Raji (cell line): Measurements from ENCODE around the gene PCBP3.

Experiments
- POLR2A ChIP-seq: IDR thresholded peaks from 2 replicates; pipeline ENCODE4 v1.6.1; 2011; ENCODE audit warnings: low read depth, low read length, control low read depth; ENCODE audit not compliant: insufficient read depth

PCBP3 gene

DNA sequence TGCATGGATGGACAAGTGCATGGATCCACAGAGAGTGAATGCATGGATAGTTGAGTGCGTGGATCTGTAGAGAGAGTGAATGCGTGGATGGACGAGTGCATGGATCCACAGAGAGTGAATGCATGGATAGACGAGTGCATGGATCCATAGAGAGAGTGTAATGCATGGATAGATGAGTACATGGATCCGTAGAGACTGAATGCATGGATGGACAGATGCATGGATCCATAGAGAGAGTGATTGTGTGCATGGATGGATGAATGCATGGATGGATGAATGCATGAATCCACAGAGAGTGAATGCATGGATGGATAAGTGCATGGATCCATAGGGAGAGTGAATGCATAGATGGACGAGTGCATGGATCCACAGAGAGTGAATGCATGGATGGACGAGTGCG is 153.8 kb downstream of the PCBP3 start:
- no peak for TF ChIP-seq POLR2A

DNA sequence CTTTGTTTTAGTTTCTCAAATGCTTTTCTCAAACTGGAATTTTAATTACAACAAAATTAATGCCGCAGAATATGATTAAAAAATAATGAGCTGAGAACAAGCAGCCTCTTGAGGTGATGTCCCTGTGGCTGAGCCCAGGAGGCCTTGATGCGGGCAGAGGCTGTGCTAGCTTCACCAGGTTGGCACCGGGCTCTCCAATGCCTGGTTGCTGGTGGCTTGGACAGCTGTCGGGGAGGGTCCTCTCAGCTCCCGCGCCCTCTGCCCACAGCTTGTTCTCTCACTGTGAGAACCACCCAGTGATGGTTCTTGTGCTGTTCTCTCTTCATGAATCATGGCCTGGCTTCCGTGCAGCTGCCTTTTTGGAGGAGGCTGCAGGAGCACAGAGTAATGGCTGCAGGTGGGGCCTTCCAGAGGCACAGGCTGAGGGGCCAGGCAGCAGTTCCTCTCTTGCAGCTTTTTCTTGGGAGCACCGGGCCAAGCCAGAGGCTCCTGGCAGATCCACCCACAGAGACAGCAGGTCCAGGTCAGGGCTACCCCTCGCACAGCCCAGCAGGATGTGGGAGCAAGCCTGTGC is 156.3 kb downstream of the PCBP3 start:
- no peak for TF ChIP-seq POLR2A

DNA sequence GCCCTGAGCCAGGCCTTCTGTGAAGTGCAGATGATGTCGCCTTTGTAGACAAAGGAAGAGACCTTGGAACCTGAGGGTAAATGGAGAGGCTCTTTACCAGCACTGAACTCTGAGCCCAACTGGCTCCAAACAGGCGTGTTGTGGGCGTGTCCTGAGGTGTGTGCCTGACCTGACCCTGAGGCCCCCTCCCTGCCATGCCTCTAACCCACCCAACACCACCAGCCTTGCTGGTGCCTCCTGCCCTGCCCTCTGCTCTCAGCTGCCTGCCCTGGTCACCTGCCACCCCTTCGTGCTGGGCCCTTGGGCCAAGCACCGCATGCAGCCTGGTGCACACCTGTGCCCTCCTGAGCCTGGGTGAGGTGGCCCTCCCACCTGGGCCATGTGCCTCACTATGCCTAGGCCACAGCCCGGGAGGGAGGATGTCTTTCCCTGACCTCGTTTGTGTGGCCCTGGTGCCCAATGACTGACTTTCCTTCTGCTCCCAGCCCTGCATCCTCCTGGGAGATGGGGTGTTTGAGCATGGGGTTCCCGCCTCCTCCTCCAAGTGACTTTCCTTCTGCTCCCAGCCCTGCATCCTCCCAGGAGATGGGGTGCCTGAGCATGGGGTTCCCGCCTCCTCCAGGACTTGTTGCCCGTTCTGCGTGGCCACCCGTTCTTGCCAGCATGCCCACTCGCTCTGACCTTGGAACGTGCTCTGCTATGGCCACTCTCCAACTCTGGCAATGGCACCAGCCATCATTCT is 157.0 kb downstream of the PCBP3 start:
- no peak for TF ChIP-seq POLR2A

DNA sequence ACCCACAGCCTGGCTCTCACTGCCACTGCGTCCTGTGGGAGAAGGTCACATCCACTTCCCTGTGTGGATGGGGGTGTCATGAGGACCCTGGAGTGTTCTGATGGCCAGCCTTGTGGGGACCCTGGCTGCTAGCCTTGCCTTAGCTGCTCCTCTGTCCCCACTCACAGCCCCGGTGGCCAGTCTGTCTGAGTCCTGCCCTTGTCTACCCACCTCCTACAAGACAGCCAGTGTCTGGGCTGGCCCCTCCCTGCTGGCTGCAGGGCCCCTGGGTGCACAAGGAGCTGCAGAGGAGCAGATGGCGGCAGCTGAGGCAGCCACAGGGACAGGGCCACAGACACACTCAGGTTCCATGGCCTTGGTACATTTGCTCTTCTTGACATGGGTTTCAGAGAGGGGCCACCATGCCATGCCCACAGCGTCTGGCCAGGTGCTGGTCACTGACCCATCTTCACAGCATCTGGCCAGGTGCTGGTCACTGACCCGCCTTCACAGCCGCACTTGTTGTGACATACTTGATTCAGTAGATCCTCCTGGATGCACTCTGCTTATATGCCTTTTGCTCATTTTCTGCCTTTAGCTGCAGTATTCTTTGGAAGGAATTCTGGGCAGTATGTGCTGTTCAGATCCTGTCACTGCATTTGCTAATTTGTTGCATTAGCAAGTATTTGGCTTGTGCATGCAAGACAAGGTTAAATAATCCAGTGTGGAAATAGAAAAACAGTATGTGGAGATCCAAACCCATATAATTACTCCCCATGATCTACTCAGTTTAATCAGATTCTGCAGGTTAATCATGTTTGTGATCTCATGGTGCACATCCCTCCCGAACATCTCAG is 157.8 kb downstream of the PCBP3 start:
- TF ChIP-seq POLR2A = no peak

DNA sequence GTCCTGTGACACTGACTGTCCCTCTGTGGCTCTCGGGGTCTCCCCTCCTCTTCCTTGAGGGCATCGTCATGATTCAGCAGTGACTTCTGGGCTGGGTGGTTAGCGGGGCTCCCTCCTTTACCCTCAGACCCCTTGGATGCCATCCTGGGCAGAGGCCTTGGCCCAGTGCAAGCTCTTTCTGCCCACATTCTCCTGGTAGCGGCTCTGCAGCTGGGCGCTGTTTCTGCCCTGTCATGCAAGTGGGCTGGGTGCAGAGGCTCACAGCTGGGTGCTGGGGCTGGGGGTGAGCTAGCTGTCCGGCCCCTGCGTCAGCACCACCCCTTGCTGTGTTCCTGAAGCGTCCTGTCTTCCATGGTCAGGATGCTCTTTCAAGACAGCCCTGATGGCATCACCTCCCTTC is 158.5 kb downstream of the PCBP3 start:
- TF ChIP-seq POLR2A = no peak

DNA sequence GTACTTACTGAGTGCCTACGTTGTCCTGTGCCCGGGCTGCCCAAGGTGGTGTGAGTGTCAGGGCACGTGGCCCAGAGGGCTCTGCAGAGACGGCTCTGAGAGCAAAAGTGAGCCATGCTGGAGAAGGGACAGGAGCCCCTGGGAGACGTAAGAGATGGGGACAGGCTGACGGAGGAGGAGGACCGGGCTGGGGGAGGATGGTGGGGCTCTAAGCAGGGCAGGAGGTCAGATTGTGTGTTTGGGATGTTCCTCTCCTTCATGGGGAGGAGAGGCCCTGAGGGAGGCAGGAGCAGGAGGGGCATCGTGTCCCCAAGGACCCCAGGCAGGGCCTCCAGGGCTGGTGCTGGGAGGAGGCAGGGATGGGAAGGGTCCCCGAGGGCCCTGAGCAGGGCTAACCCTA is 158.9 kb downstream of the PCBP3 start:
- TF ChIP-seq POLR2A = no peak

DNA sequence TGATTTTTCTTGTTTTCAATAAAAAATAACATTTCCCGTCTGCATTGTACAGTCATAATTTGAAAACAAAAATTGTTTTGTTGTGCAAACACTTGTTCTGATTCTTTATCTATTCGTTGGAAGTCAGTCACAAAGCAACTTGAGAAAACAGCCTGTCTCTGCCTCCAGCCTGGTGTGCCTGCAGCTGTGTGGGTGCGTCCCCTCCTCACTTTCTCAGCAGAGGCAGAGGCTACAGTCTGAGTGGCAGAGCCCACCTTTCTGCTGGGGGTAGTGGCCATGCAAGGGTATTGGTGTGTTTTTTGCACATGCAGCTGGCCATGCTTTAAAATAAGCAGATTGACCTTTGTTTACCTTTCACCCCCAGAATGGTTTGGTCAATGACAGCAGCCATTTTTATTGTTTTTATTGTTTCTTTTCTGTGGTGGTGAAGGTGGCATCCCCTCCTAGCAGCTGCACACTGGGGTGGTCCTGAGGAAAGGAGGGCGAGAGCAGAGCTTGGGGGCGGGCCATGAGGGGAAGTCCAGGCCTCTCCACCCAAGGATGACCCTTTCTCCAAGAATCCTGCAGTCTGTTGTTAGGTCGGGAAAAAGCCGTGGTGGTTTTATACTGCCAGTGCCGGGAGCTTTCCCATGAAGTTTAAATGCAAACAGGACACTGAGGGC is 159.6 kb downstream of the PCBP3 start:
- no peak for TF ChIP-seq POLR2A

DNA sequence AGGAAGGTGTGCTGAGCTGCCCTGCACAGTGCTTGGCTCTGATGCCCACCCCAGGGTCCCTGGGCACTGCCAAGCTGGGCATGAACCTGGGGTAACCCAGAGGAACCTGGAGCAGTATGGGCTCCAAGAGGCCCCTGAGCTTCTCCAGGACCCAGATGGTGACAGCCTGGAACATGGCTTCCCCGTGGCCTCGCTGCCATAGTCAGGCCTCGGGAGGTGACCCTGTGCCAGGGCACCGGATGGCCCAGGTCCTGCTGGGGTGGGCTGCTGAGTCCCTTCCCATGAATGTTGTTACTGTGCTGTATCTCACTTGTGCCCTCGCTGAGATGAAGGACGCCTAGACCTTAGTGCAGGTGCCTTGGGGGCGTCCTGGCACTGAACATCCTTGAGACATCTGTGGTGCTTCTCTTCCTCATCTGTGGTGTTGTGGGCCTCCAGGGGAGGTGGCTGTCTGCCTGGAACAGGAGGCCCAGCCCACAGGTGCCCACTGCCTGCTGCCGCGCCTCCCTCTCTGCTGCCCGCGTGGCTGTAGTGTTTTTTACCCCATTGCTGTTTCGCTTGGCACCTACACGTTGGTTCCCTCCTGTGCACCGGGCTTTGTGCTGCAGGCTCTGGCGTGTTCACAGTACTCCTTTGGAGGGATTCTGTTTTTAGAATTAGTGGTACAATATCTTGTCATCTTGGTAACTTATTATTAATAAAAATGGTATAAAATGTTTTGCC is 160.3 kb downstream of the PCBP3 start:
- no peak for TF ChIP-seq POLR2A

DNA sequence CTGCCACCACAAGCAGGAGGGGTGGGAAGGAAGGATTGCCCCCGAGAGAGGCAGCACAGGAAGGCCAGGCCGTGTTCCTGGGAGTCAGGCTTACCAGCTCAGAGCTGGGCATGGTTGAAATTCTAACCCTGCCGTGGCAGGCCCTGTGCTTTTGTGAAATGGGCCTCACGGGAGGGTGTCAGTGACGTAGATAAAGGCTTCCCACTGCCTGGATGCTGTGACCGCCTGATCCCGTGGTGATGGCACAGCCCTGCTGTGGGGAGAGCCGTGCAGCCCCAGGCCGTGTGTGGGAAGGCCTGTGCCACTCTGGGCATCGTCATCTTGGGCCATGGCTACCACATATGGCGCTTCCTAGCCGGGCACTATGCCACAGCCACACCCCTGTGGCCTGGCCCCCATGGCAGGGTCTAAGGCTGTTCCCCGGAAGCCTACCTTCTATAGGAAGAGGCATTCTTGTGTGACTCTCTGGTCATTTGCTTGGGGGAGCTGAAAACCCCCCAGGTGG is 161.3 kb downstream of the PCBP3 start:
- TF ChIP-seq POLR2A = no peak

DNA sequence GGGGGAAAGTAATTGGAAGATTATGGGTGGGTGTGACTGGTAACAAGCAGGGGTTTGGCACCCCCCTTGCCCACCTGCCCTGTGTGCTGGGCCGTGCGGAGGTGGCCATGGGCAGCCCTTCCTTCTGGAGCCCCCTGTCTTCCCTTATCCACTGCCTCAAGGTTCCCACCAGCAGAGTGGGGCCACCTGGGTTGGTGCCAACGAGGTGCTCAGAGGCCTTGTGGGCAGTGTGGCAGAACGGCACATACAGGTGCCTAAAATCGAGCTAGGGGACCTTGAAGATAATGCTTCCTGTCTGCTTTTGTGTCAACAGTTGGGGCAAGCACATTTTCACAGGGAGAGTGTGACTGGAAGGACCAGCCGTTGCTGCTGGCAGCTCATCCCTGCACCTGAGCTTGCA is 161.8 kb downstream of the PCBP3 start:
- no peak for TF ChIP-seq POLR2A

DNA sequence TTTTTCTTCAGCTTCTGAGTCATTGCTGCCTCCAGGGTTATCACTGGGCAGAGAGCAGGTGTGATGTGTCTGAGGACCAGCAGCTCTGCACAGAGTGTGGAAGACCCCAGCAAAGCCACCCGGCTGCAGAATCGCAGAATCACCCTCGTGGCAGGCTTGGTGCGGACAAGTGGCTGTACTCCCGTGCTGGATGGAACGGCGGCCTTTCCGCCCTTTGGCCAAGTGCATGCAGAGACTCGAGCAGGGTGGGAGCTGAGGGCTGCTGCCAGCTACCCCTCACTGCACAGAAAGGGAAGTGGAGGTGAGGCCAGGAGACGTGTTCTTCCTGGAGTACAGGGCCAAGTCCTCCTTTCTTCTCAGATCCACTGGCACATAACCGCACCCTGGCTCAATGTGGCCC is 162.5 kb downstream of the PCBP3 start:
- no peak for TF ChIP-seq POLR2A

DNA sequence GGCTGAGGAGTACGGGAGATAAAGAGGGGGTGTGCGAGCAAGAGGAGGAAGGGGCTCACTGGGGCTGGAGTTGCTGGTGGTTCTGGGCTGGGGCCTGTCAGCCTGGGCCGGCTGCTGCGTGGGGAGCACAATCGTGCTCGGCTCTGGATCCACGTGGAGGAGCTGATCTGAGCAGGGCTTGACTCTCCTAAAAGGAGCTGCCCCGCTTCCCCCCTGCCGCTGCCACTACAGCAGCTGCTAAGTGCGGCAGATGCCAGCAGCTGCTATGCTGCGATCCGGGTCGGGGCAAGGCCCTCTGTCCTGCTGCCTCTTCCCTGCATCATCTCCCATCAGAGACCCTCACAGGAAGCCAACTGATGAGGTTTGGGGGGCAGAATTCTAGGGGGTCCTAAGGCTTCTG is 165.9 kb downstream of the PCBP3 start:
- TF ChIP-seq POLR2A = no peak

DNA sequence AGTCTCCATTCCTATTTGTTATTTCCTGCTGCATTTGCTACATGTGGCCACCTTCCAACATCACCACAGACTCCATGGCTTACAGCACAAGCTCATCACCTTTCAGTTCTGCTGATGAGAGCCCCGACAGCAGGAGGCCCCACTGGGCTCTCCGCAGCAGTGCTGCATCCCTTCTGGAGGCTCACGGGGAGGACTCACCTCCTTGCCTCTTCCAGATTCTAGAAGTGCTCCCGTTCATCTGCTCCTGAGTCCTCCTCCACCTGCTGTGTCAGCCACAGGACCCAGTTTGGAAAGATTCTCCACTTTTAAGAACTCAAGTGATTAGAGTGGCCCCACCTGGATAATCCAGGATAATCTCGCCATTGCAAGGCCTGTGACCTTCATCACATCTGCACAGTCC is 167.6 kb downstream of the PCBP3 start:
- TF ChIP-seq POLR2A = no peak

DNA sequence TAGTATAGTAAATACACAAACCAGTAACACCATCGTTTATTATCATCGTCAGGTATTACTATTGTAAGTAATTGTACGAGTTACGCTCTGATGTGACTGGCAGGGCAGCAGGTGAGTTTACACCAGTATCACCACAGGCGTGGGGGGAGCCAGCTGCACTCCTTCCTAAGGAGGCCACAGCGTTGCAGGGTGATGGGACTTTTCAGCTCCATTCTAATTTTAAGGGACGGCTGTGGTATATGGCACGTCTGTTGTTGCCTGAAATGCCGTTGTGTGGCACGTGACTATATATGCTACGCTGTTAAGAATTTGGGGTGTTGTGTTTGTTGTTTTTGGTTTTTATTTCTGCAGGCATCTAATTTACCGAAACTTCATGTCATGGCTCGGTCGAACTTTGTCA is 173.3 kb downstream of the PCBP3 start:
- no peak for TF ChIP-seq POLR2A

DNA sequence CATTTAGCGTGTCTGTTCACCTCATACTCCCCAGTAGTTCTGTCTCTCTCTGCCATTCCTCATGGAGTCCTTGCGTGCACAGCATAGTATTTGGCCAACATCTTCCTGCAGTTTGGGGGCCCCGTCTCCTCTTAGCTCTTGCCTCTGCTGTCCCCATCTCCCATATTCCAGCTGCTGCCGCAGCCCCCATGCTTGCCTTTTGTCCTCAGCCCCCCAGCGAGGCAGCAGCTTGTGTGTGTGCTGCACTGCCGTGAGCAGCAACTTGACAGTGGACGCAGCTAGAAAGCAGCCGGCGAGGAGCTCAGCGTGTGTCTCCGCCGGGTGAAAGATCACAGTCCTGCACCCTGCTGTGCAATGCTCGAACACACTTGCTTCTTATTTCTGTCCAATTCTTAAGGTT is 173.8 kb downstream of the PCBP3 start:
- no peak for TF ChIP-seq POLR2A
